Measurements from ENCODE around the gene GLYATL1B. TPM values are rescaled to one million over a fixed set of nuclear protein-coding genes. Genes with fewer than 3 reads are reported as not detected.
A peak's percentile ranks its signal among the peaks of the same experiment; 100 is the strongest.

GLYATL1B gene
- total and polyA plus RNA-seq, 2 of the 8 experiments (the other 6 are each of a cell fraction or from before 2014, with no cell fraction given) = not detected

- TF ChIP-seq EZH2 (IDR thresholded peaks at IDR 0.05; ENCODE audit: low read depth, low read length, severe bottlenecking) (peak; percentile 31), USF2 (IDR thresholded peaks at IDR 0.05; ENCODE audit: low read length) (no peak), KDM5A (IDR thresholded peaks at IDR 0.05; ENCODE audit: low read length) (no peak), POLR2A (IDR thresholded peaks at IDR 0.05; ENCODE audit: control extremely low read depth in 1 of 2, low read depth in 2 of 2, low read length in 2 of 2) (peak; percentile 46 to 71; a peak in 2 of 3 replicates), TCF12 (IDR thresholded peaks at IDR 0.05; ENCODE audit: low read depth, low read length) (0 out of 2 replicates have a peak, but pooled peaks have one; percentile 8), RXRA (IDR thresholded peaks at IDR 0.05; ENCODE audit: insufficient read depth, low read depth, low read length) (no peak), CBX5 (IDR thresholded peaks at IDR 0.05; ENCODE audit: low read depth, low read length) (no peak), CTCF (IDR thresholded peaks at IDR 0.05; ENCODE audit: control extremely low read depth in 1 of 3, insufficient read depth in 1 of 3, low read depth in 1 of 3, low read length in 3 of 3) (peak in 1 of 3 experiments; percentile 12; a peak in 1 of 4 replicates), TEAD4 (IDR thresholded peaks at IDR 0.05; ENCODE audit: low read depth, low read length) (no peak), HDAC2 (IDR thresholded peaks at IDR 0.05; ENCODE audit: borderline replicate concordance in 1 of 2, low read depth in 2 of 2, low read length in 2 of 2) (no peak), ZNF274 (IDR thresholded peaks at IDR 0.05; ENCODE audit: borderline replicate concordance, extremely low read depth, low read length) (no peak), RBBP5 (IDR thresholded peaks at IDR 0.05; ENCODE audit: borderline replicate concordance, low read depth, low read length) (no peak), YY1 (IDR thresholded peaks at IDR 0.05; ENCODE audit: low read depth, low read length) (no peak), KDM1A (IDR thresholded peaks at IDR 0.05; ENCODE audit: borderline replicate concordance, low read length) (no peak), SUZ12 (IDR thresholded peaks at IDR 0.05; ENCODE audit: low read length) (no peak), NRF1 (IDR thresholded peaks at IDR 0.05; ENCODE audit: low read depth, low read length) (0 out of 2 replicates have a peak, but pooled peaks have one; percentile 8), RAD21 (IDR thresholded peaks at IDR 0.05 in 1 of 2, conservative IDR thresholded peaks at IDR 0.05 in 1 of 2; ENCODE audit: low read depth in 2 of 2, low read length in 2 of 2) (no peak)
- TF ChIP-seq, protein P1, sequence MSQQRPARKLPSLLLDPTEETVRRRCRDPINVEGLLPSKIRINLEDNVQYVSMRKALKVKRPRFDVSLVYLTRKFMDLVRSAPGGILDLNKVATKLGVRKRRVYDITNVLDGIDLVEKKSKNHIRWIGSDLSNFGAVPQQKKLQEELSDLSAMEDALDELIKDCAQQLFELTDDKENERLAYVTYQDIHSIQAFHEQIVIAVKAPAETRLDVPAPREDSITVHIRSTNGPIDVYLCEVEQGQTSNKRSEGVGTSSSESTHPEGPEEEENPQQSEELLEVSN (IDR thresholded peaks at IDR 0.05) = peak; percentile 97
These were observed 20.5 kb downstream of the GLYATL1B start, which contains the start of gene FAM111B (continued) for GRCh38 chr11:59106363-59107336.

Measured in H1 (cell line).